HCT116 (cell line): Measurements from ENCODE around the gene TNIK. TPM values are rescaled to one million over a fixed set of nuclear protein-coding genes. Genes with fewer than 3 reads are reported as not detected.

Experiments used
- ATAC-seq: fragments of 200-7000 bp; cut with Tn5 transposase; 2 replicates; pipeline ENCODE4 v1.9.1; 2020; ENCODE audit warnings: mild to moderate bottlenecking, moderate library complexity
- BruUV-seq: library from RNA; stranded (reverse); fragments of 400-500 nt; replicated peaks from 2 replicates; lab custom pipeline; 2021; lab: Mats Ljungman, UMichigan
- CTCF ChIA-PET: fragments of 300-600 bp; sonication (Branson Sonifier 250); formaldehyde crosslinking; loops from one replicate; lab custom pipeline; 2021; ENCODE audit warnings: antibody characterized with exemption; lab: Charles Lee
- POLR2A ChIA-PET: fragments of 300-600, 350-600 bp; sonication (Branson Sonifier 250); formaldehyde crosslinking; loops from one replicate; lab custom pipeline; 2021; ENCODE audit warnings: antibody characterized with exemption; lab: Charles Lee
- RAD21 ChIA-PET, 2 experiments: fragments of 300-600 bp; sonication (Branson Sonifier 250); formaldehyde crosslinking; loops; one replicate each; lab custom pipeline; 2023; ENCODE audit warnings: low total read pairs in 2 of 2; ENCODE audit not compliant: uncharacterized antibody in 2 of 2, unreplicated experiment in 2 of 2, low non-redundant PET in 1 of 2; lab: Charles Lee
- DNase-seq: peaks from one replicate; pipeline ENCODE4 v3.0.0-alpha.2; 2010; ENCODE audit warnings: low read depth, low spot score
- H2AFZ ChIP-seq: fragments of 200-600 bp; shearing (Covaris generic), sonication (generic); 2 replicates; pipeline ENCODE4 v1.6.1; 2017; ENCODE audit warnings: low read depth, mixed run types, mixed read lengths, antibody characterized with exemption, low read length; ENCODE audit not compliant: poor library complexity, severe bottlenecking
- H3K27ac ChIP-seq: 2 replicates; pipeline ENCODE4 v1.5.1; 2012; ENCODE audit warnings: low read depth, low read length
- H3K27me3 ChIP-seq: fragments of 200-600 bp; sonication (generic); 2 replicates; pipeline ENCODE4 v1.6.1; 2016; ENCODE audit warnings: mixed run types, low read length, mixed read lengths; ENCODE audit not compliant: insufficient read depth
- H3K36me3 ChIP-seq, 2 experiments: fragments of 200-500 bp in 1 of 2; fragments of 200-600 bp in 1 of 2; sonication (Bioruptor generic) in 1 of 2; sonication (generic) in 1 of 2; 2 replicates each; pipeline versions ENCODE4 v1.5.1 to v1.6.1; 2014 to 2016; ENCODE audit warnings: low read length in 2 of 2, inconsistent platforms in 1 of 2, mixed read lengths in 1 of 2, mixed run types in 1 of 2; ENCODE audit not compliant: insufficient read depth in 2 of 2, control insufficient read depth in 1 of 2
- H3K4me1 ChIP-seq, 2 experiments: fragments of 200-600 bp in 1 of 2; sonication (generic) in 1 of 2; 2 replicates each; pipeline versions ENCODE4 v1.5.1 to v1.6.1; 2012 to 2017; ENCODE audit warnings: low read length in 2 of 2, inconsistent platforms in 1 of 2, mild to moderate bottlenecking in 1 of 2, mixed read lengths in 1 of 2, mixed run types in 1 of 2, moderate library complexity in 1 of 2; ENCODE audit not compliant: insufficient read depth in 2 of 2, control insufficient read depth in 1 of 2
- H3K4me2 ChIP-seq: fragments of 200-600 bp; sonication (generic); 2 replicates; pipeline ENCODE4 v1.6.1; 2017; ENCODE audit warnings: mixed run types, low read length, mixed read lengths
- H3K4me3 ChIP-seq, 2 experiments: fragments of 200-600 bp in 1 of 2; sonication (generic) in 1 of 2; replicated peaks in 1 of 2; 2 replicates each; pipeline ENCODE4 v1.5.1; 2011 to 2016; ENCODE audit warnings: low read length in 2 of 2, control low read depth in 1 of 2, low read depth in 1 of 2, mild to moderate bottlenecking in 1 of 2, mixed read lengths in 1 of 2, mixed run types in 1 of 2
- H3K79me2 ChIP-seq: fragments of 200-600 bp; sonication (generic); 2 replicates; pipeline ENCODE4 v1.6.1; 2017; ENCODE audit warnings: mild to moderate bottlenecking, mixed run types, low read length, moderate library complexity, mixed read lengths; ENCODE audit not compliant: insufficient read depth
- H3K9ac ChIP-seq: fragments of 200-600 bp; sonication (generic); 2 replicates; pipeline ENCODE4 v1.6.1; 2016; ENCODE audit warnings: low read length, mixed read lengths
- H3K9me2 ChIP-seq: fragments of 200-600 bp; sonication (generic), shearing (Covaris generic); 2 replicates; pipeline ENCODE4 v1.6.1; 2017; ENCODE audit warnings: mixed run types, mild to moderate bottlenecking, moderate library complexity; ENCODE audit not compliant: insufficient read depth
- H3K9me3 ChIP-seq, 2 experiments: fragments of 200-500 bp in 1 of 2; fragments of 200-600 bp in 1 of 2; sonication (Bioruptor generic) in 1 of 2; sonication (generic) in 1 of 2; 2 replicates each; pipeline ENCODE4 v1.6.1; 2014 to 2017; ENCODE audit warnings: low read length in 2 of 2, mixed read lengths in 2 of 2, inconsistent platforms in 1 of 2, low read depth in 1 of 2, mild to moderate bottlenecking in 1 of 2, mixed run types in 1 of 2, moderate library complexity in 1 of 2; ENCODE audit not compliant: control insufficient read depth in 1 of 2, insufficient read depth in 1 of 2
- H4K20me1 ChIP-seq: fragments of 200-600 bp; sonication (generic), shearing (Covaris generic); 2 replicates; pipeline ENCODE4 v1.6.1; 2017; ENCODE audit warnings: mixed run types, mild to moderate bottlenecking, moderate library complexity; ENCODE audit not compliant: insufficient read depth
- CEBPB ChIP-seq: IDR thresholded peaks from 2 replicates; pipeline ENCODE4 v1.6.1; 2012; ENCODE audit warnings: low read depth
- ELF1 ChIP-seq: IDR thresholded peaks from 2 replicates; pipeline ENCODE4 v1.6.1; 2012; ENCODE audit warnings: low read depth, borderline replicate concordance
- EZH2 ChIP-seq: fragments of 200-600 bp; sonication (generic); IDR thresholded peaks from 2 replicates; pipeline ENCODE4 v1.6.1; 2017; ENCODE audit warnings: antibody characterized with exemption, mixed run types
- FOSL1 ChIP-seq: IDR thresholded peaks from 2 replicates; pipeline ENCODE4 v1.6.1; 2012; ENCODE audit warnings: low read depth
- JUND ChIP-seq: IDR thresholded peaks from 2 replicates; pipeline ENCODE4 v1.6.1; 2012
- POLR2AphosphoS5 ChIP-seq: IDR thresholded peaks from 2 replicates; pipeline ENCODE4 v1.6.1; 2011; ENCODE audit warnings: mild to moderate bottlenecking, low read depth, low read length, moderate library complexity
- RAD21 ChIP-seq: IDR thresholded peaks from 2 replicates; pipeline ENCODE4 v1.6.1; 2012; ENCODE audit warnings: low read depth, mild to moderate bottlenecking
- SIN3A ChIP-seq: IDR thresholded peaks from 2 replicates; pipeline ENCODE4 v1.6.1; 2012; ENCODE audit warnings: low read depth
- TCF7L2 ChIP-seq: IDR thresholded peaks from 2 replicates; pipeline ENCODE4 v1.7.0; 2011; ENCODE audit warnings: borderline replicate concordance, inconsistent platforms; ENCODE audit not compliant: insufficient read depth, insufficient read length; ENCODE audit errors: extremely low read depth
- YY1 ChIP-seq: IDR thresholded peaks from 2 replicates; pipeline ENCODE4 v1.6.1; 2011; ENCODE audit warnings: low read length, low read depth, moderate library complexity, mild to moderate bottlenecking; ENCODE audit not compliant: insufficient replicate concordance; ENCODE audit errors: extremely low read depth
- intact Hi-C: fragments of 100-400 bp; cut with micrococcal nuclease; formaldehyde crosslinking; loops from 2 replicates; pipeline ENCODE4 v1.10.0; 2022
- total RNA-seq: library from RNA; stranded (reverse); gene quantifications from one replicate; pipeline ENCODE4 v1.2.1, GENCODE V29; 2021; ENCODE audit not compliant: unreplicated experiment
- TF ChIP-seq, protein P1 (sequence below), 3 experiments: fragments of 200-600 bp in 1 of 3; sonication (generic) in 1 of 3; IDR thresholded peaks in 2 of 3; conservative IDR thresholded peaks in 1 of 3; 2 replicates each; pipeline ENCODE4 v1.5.1; 2012 to 2017; ENCODE audit warnings: low read depth in 2 of 3, low read length in 2 of 3, antibody characterized with exemption in 1 of 3, borderline replicate concordance in 1 of 3, control low read depth in 1 of 3, mild to moderate bottlenecking in 1 of 3, mixed read lengths in 1 of 3, mixed run types in 1 of 3, moderate library complexity in 1 of 3; ENCODE audit not compliant: insufficient read depth in 1 of 3
- TF ChIP-seq, protein P2 (sequence below): IDR thresholded peaks from 2 replicates; pipeline ENCODE4 v1.6.1; 2012

TNIK gene
- total RNA-seq, 1 experiment from 2014 or later: 24.1 TPM

DNA sequence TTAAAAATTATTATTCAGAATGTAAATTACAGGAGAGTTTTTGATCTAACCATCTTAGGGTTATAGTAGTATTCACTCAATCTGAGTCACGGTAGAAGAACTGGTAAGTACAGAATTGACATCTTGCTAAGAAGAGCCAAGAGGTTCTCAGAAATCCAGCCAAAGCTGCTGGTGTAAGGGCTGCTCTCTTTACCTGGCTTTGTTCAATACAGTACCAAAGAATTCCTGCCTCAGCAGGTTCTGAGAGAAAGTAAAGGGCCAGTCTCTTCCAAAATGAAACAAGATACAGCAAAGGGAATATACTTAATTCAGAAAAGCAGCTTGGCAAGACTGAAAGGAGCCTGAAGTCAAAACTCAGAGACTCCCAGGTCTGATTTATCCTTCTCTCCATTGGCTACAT is 193.1 kb downstream of the TNIK start:
- Histone ChIP-seq H3K27me3 (no peaks in the 10 kb centered on the region), H3K36me3 (no peaks in the 10 kb centered on the region), H2AFZ (no peak overlapping the region), H3K79me2 (no peaks in the 10 kb centered on the region), H3K4me1 (peaks cover 12 to 17% of the 10 kb centered on the region in 2 experiments), H3K9me2 (no peaks in the 10 kb centered on the region), H3K9ac (no peak overlapping the region), H3K27ac (no peak overlapping the region), H3K4me2 (no peak overlapping the region), H3K9me3 (no peaks in the 10 kb centered on the region), H3K4me3 (no peak overlapping the region), H4K20me1 (no peaks in the 10 kb centered on the region)
- ATAC-seq: no peak
- RAD21 ChIA-PET: no interaction called here
- TF ChIP-seq JUND: no peak
- intact Hi-C loops: no loop called here
- CTCF ChIA-PET: no interaction called here
- no TSS peak for BruUV-seq
- DNase-seq: no peak
- POLR2A ChIA-PET: no interaction called here

DNA sequence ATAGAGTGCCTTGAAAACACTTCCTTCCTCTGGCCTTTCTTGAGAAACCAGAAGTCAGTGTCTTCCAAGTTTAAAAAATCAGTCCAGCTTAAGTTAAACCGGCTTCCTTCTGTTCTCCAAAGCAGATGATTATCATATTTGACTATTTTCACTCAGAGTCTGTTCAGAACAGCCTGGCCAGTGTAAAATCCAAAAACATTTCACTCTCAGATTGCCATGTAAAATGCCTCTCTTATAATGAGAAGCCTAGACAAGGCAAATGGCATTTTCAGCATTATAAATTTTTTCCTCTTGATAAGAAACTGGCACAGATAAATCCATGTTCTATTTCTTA is 193.5 kb downstream of the TNIK start:
- ChIA-PET RAD21 (no interaction called here), CTCF (no interaction called here), POLR2A (no interaction called here)
- H3K4me3 ChIP-seq: no peak overlapping the region
- ATAC-seq: no peak
- no peaks in the 10 kb centered on the region for H3K36me3 ChIP-seq
- no peaks in the 10 kb centered on the region for H3K9me2 ChIP-seq
- TF ChIP-seq ELF1 (no peak), JUND (no peak), RAD21 (no peak), POLR2AphosphoS5 (no peak), EZH2 (no peak), TCF7L2 (no peak), CEBPB (no peak), SIN3A (no peak), YY1 (no peak), FOSL1 (no peak)
- TF ChIP-seq, protein P1, sequence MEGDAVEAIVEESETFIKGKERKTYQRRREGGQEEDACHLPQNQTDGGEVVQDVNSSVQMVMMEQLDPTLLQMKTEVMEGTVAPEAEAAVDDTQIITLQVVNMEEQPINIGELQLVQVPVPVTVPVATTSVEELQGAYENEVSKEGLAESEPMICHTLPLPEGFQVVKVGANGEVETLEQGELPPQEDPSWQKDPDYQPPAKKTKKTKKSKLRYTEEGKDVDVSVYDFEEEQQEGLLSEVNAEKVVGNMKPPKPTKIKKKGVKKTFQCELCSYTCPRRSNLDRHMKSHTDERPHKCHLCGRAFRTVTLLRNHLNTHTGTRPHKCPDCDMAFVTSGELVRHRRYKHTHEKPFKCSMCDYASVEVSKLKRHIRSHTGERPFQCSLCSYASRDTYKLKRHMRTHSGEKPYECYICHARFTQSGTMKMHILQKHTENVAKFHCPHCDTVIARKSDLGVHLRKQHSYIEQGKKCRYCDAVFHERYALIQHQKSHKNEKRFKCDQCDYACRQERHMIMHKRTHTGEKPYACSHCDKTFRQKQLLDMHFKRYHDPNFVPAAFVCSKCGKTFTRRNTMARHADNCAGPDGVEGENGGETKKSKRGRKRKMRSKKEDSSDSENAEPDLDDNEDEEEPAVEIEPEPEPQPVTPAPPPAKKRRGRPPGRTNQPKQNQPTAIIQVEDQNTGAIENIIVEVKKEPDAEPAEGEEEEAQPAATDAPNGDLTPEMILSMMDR (IDR thresholded peaks at IDR 0.05 in 2 of 3, conservative IDR thresholded peaks at IDR 0.05 in 1 of 3; ENCODE audit: borderline replicate concordance in 1 of 3, insufficient read depth in 1 of 3, low read depth in 2 of 3, low read length in 2 of 3): no peak
- TF ChIP-seq, protein P2, sequence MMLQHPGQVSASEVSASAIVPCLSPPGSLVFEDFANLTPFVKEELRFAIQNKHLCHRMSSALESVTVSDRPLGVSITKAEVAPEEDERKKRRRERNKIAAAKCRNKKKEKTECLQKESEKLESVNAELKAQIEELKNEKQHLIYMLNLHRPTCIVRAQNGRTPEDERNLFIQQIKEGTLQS: no peak
- H3K9ac ChIP-seq: no peak overlapping the region
- H3K79me2 ChIP-seq: no peaks in the 10 kb centered on the region
- H3K27ac ChIP-seq: no peak overlapping the region
- DNase-seq: no peak
- no peaks in the 10 kb centered on the region for H3K9me3 ChIP-seq
- no peaks in the 10 kb centered on the region for H3K27me3 ChIP-seq
- no peak overlapping the region for H3K4me2 ChIP-seq
- no TSS peak for BruUV-seq
- no peaks in the 10 kb centered on the region for H4K20me1 ChIP-seq
- H3K4me1 ChIP-seq: peaks cover 16 to 21% of the 10 kb centered on the region in 2 experiments
- intact Hi-C loops: no loop called here
- H2AFZ ChIP-seq: no peak overlapping the region
